ENCODE results near the gene CGAS. TPM values are rescaled to one million over a fixed set of nuclear protein-coding genes. Genes with fewer than 3 reads are reported as not detected.
"Not testable (repeated sequence)": the region's sequence is repeated elsewhere in the genome, so short reads cannot be mapped to it uniquely, and the experiment has no call there.

Gene CGAS
- polyA plus RNA-seq, 4 donors = 0.89 to 2.7 (median 2.3) TPM

- H3K36me3 ChIP-seq (ENCODE audit: control insufficient read depth in 3 of 3, insufficient read depth in 2 of 3, low read depth in 1 of 3, low read length in 3 of 3) = peaks cover 24 to 70% (median 28%) of the 10 kb centered on the region in 3 donors
- H3K4me1 ChIP-seq (ENCODE audit: control insufficient read depth in 3 of 3, insufficient read depth in 2 of 3, low read depth in 1 of 3, low read length in 2 of 3) = no peaks in the 10 kb centered on the region
- no peak for FAIRE-seq
- H3K4me3 ChIP-seq (ENCODE audit: low read depth in 1 of 3, low read length in 3 of 3) = no peak overlapping the region
- peak overlapping the region in 1 of 3 donors; percentile 85 for H3K27ac ChIP-seq (ENCODE audit: low read depth in 1 of 3, low read length in 2 of 3)
- no peak for DNase-seq
- no peaks in the 10 kb centered on the region for H3K9me3 ChIP-seq (ENCODE audit: control insufficient read depth in 2 of 2, insufficient read depth in 1 of 2, low read depth in 1 of 2, low read length in 1 of 2)
- WGBS, 3 donors = 76 to 88% (median 77%) methylated on average over 2 of the region's 2 CpGs
- H3K27me3 ChIP-seq (ENCODE audit: control insufficient read depth in 3 of 3, insufficient read depth in 3 of 3, low read length in 3 of 3) = no peaks in the 10 kb centered on the region
These were observed 19.7 kb upstream of the CGAS start for GRCh38 chr6:73471686-73472290.

DNA sequence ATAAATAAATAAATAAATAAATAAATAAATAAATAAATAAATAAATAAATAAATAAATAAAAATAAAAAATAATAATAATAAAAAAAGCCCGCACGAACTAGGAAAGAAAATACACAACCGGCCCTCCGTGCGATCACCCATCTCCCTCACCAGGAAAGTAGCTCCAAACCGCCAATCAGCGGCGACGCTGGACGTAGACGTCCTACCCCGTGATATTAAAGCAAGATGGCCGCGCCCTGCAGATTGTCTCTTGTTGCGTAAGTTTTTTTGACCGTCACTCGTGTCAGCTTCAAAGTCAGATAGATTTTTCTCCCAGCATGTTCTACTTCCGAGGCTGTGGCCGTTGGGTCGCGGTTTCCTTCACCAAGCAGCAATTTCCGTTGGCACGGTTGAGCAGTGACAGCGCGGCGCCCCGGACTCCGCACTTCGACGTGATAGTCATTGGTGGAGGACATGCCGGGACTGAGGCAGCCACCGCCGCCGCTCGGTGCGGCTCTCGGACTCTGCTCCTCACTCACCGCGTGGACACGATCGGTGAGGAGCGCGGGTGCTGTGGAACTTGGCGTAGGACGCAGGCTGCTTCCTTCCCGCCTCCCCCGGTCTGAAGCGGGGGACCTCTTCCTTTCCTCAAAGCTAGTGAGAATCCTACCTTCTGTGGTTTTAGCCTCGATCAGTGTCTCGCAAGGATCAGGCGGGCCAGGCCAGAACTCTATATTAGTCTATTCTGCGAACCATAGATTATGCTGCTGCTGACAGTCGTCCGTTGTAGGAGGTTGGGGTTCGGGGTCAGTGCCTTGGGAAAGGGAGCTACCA lies 9.6 kb upstream of the CGAS start, which contains the start of gene MTO1:
TSS of gene MTO1 (plus strand) at position 201 of the 814 bp plus-strand sequence. CDS start at position 319, 118 bp downstream.
- H3K36me3 ChIP-seq (ENCODE audit: control insufficient read depth in 3 of 3, insufficient read depth in 2 of 3, low read depth in 1 of 3, low read length in 3 of 3) = peaks cover 0 to 12% (median 4%) of the 10 kb centered on the region in 3 donors
- FAIRE-seq (no peak), DNase-seq (peak; percentile 93 to 97)
- H3K27me3 ChIP-seq (ENCODE audit: control insufficient read depth in 3 of 3, insufficient read depth in 3 of 3, low read length in 3 of 3) = no peaks in the 10 kb centered on the region
- H3K27ac ChIP-seq (ENCODE audit: low read depth in 1 of 3, low read length in 2 of 3) = peak within 1 kb of the TSS; percentile 91 to 99 (median 94)
- H3K4me1 ChIP-seq (ENCODE audit: control insufficient read depth in 3 of 3, insufficient read depth in 2 of 3, low read depth in 1 of 3, low read length in 2 of 3) = peaks cover 0 to 3% (median 0%) of the 10 kb centered on the region in 3 donors
- H3K4me3 ChIP-seq (ENCODE audit: low read depth in 1 of 3, low read length in 3 of 3) = peak within 1 kb of the TSS; percentile 73 to 100 (median 74)
- 0 to 1% (median 0%) methylated on average over 55 of the region's 55 CpGs for WGBS, 3 donors
- H3K9me3 ChIP-seq (ENCODE audit: control insufficient read depth in 2 of 2, insufficient read depth in 1 of 2, low read depth in 1 of 2, low read length in 1 of 2) = no peaks in the 10 kb centered on the region

- H3K27ac ChIP-seq (ENCODE audit: low read depth in 1 of 3, low read length in 2 of 3) = no peak overlapping the region
- DNase-seq (no peak), FAIRE-seq (no peak)
- H3K9me3 ChIP-seq (ENCODE audit: control insufficient read depth in 2 of 2, insufficient read depth in 1 of 2, low read depth in 1 of 2, low read length in 1 of 2) = no peaks in the 10 kb centered on the region
- H3K36me3 ChIP-seq (ENCODE audit: control insufficient read depth in 3 of 3, insufficient read depth in 2 of 3, low read depth in 1 of 3, low read length in 3 of 3) = peaks cover 0 to 5% (median 0%) of the 10 kb centered on the region in 3 donors
- 66 to 69% (median 68%) methylated on average over 5 of the region's 5 CpGs for WGBS, 3 donors
- H3K4me1 ChIP-seq (ENCODE audit: control insufficient read depth in 3 of 3, insufficient read depth in 2 of 3, low read depth in 1 of 3, low read length in 2 of 3) = peaks cover 0 to 3% (median 0%) of the 10 kb centered on the region in 3 donors
- no peak overlapping the region for H3K4me3 ChIP-seq (ENCODE audit: low read depth in 1 of 3, low read length in 3 of 3)
- H3K27me3 ChIP-seq (ENCODE audit: control insufficient read depth in 3 of 3, insufficient read depth in 3 of 3, low read length in 3 of 3) = no peaks in the 10 kb centered on the region
These were observed 8.0 kb upstream of the CGAS start for GRCh38 chr6:73460056-73460455.

DNA sequence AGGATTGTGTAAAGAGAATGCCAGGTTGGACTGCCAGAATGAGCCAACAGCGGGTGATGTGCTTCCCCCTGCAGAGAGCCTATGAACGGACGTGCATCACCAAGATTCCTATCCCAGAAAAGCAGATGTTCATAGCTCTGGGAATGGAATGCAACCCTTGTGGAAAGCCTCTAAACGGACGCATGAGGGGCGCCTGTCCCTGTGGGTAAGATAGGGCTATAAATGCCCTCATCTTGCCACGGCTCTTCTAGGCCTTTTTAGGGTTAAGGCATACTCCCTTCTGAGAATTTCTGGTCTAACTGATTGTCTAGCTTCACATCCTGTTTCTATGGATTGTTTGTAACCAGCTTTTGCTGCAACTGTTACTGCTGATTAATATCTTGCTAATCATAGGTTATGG lies 7.4 kb upstream of the CGAS start:
- not testable (repeated sequence) for DNase-seq, FAIRE-seq
- 71 to 89% (median 80%) methylated on average over 7 of the region's 7 CpGs for WGBS, 3 donors

GRCh38 chr6:73455865-73456629 lies 4.0 kb upstream of the CGAS start:
- DNase-seq (peak in 1 of 2 donors; percentile 6), FAIRE-seq (no peak)
- peaks cover 0 to 11% (median 0%) of the 10 kb centered on the region in 3 donors for H3K27me3 ChIP-seq (ENCODE audit: control insufficient read depth in 3 of 3, insufficient read depth in 3 of 3, low read length in 3 of 3)
- WGBS, 3 donors = 55 to 64% (median 59%) methylated on average over 3 of the region's 3 CpGs
- H3K4me1 ChIP-seq (ENCODE audit: control insufficient read depth in 3 of 3, insufficient read depth in 2 of 3, low read depth in 1 of 3, low read length in 2 of 3) = peaks cover 0 to 4% (median 0%) of the 10 kb centered on the region in 3 donors
- H3K4me3 ChIP-seq (ENCODE audit: low read depth in 1 of 3, low read length in 3 of 3) = no peak overlapping the region
- H3K9me3 ChIP-seq (ENCODE audit: control insufficient read depth in 2 of 2, insufficient read depth in 1 of 2, low read depth in 1 of 2, low read length in 1 of 2) = no peaks in the 10 kb centered on the region
- no peak overlapping the region for H3K27ac ChIP-seq (ENCODE audit: low read depth in 1 of 3, low read length in 2 of 3)
- no peaks in the 10 kb centered on the region for H3K36me3 ChIP-seq (ENCODE audit: control insufficient read depth in 3 of 3, insufficient read depth in 2 of 3, low read depth in 1 of 3, low read length in 3 of 3)

More for the DNA sequence above, 7.4 kb upstream of the CGAS start:
- not testable (repeated sequence) for H3K9me3 ChIP-seq (ENCODE audit: control insufficient read depth in 2 of 2, insufficient read depth in 1 of 2, low read depth in 1 of 2, low read length in 1 of 2); H3K4me3 ChIP-seq (ENCODE audit: low read depth in 1 of 3, low read length in 3 of 3); H3K36me3 ChIP-seq (ENCODE audit: control insufficient read depth in 3 of 3, insufficient read depth in 2 of 3, low read depth in 1 of 3, low read length in 3 of 3); H3K27me3 ChIP-seq (ENCODE audit: control insufficient read depth in 3 of 3, insufficient read depth in 3 of 3, low read length in 3 of 3); H3K4me1 ChIP-seq (ENCODE audit: control insufficient read depth in 3 of 3, insufficient read depth in 2 of 3, low read depth in 1 of 3, low read length in 2 of 3); H3K27ac ChIP-seq (ENCODE audit: low read depth in 1 of 3, low read length in 2 of 3)

- peaks cover 0 to 3% (median 2%) of the 10 kb centered on the region in 3 donors for H3K36me3 ChIP-seq (ENCODE audit: control insufficient read depth in 3 of 3, insufficient read depth in 2 of 3, low read depth in 1 of 3, low read length in 3 of 3)
- WGBS, 3 donors = 1 to 2% (median 2%) methylated on average over 62 to 79 of the region's 79 CpGs
- peaks cover 0 to 11% (median 0%) of the 10 kb centered on the region in 3 donors for H3K27me3 ChIP-seq (ENCODE audit: control insufficient read depth in 3 of 3, insufficient read depth in 3 of 3, low read length in 3 of 3)
- H3K4me3 ChIP-seq (ENCODE audit: low read depth in 1 of 3, low read length in 3 of 3) = peak overlapping the region; percentile 60 to 86 (median 77)
- FAIRE-seq (no peak), DNase-seq (peak; percentile 18 to 72)
- H3K27ac ChIP-seq (ENCODE audit: low read depth in 1 of 3, low read length in 2 of 3) = peak overlapping the region; percentile 35 to 90 (median 68)
- H3K4me1 ChIP-seq (ENCODE audit: control insufficient read depth in 3 of 3, insufficient read depth in 2 of 3, low read depth in 1 of 3, low read length in 2 of 3) = peaks cover 0 to 4% (median 0%) of the 10 kb centered on the region in 3 donors
- peaks cover 0 to 2% of the 10 kb centered on the region in 2 donors for H3K9me3 ChIP-seq (ENCODE audit: control insufficient read depth in 2 of 2, insufficient read depth in 1 of 2, low read depth in 1 of 2, low read length in 1 of 2)
These were observed 632 bp downstream of the CGAS start for GRCh38 chr6:73451223-73452106.

GRCh38 chr6:73443555-73443954 lies 8.5 kb downstream of the CGAS start:
- no peak overlapping the region for H3K27ac ChIP-seq (ENCODE audit: low read depth in 1 of 3, low read length in 2 of 3)
- FAIRE-seq = no peak

More at GRCh38 chr6:73443555-73443954, 8.5 kb downstream of the CGAS start:
- no peak for DNase-seq
- Histone ChIP-seq H3K4me3 (ENCODE audit: low read depth in 1 of 3, low read length in 3 of 3) (no peak overlapping the region), H3K36me3 (ENCODE audit: control insufficient read depth in 3 of 3, insufficient read depth in 2 of 3, low read depth in 1 of 3, low read length in 3 of 3) (peaks cover 0 to 6% (median 3%) of the 10 kb centered on the region in 3 donors), H3K9me3 (ENCODE audit: control insufficient read depth in 2 of 2, insufficient read depth in 1 of 2, low read depth in 1 of 2, low read length in 1 of 2) (no peaks in the 10 kb centered on the region), H3K27me3 (ENCODE audit: control insufficient read depth in 3 of 3, insufficient read depth in 3 of 3, low read length in 3 of 3) (no peaks in the 10 kb centered on the region), H3K4me1 (ENCODE audit: control insufficient read depth in 3 of 3, insufficient read depth in 2 of 3, low read depth in 1 of 3, low read length in 2 of 3) (no peaks in the 10 kb centered on the region)
- WGBS, 3 donors = 96 to 97% (median 97%) methylated on average over 3 of the region's 3 CpGs
